Esophagus muscularis mucosa (tissue), 4 donors: ENCODE data around the gene PHC2.

ENCODE experiments used
- EP300 ChIP-seq: sonication (generic); formaldehyde crosslinking; IDR thresholded peaks from one replicate; pipeline ENCODE4 v1.6.1; 2017; ENCODE audit warnings: antibody characterized with exemption
- POLR2A ChIP-seq: fragments of 450-650 bp; IDR thresholded peaks from one replicate; pipeline ENCODE4 v1.6.1; 2017; ENCODE audit warnings: antibody characterized with exemption, moderate library complexity, mild to moderate bottlenecking, low read depth
- POLR2AphosphoS5 ChIP-seq, 2 donors: sonication (generic); formaldehyde crosslinking; IDR thresholded peaks; one replicate each; pipeline ENCODE4 v1.6.1; 2017; ENCODE audit warnings: antibody characterized with exemption in 2 of 2
- TF ChIP-seq, protein P1 (sequence below), 3 experiments: fragments of 200-600 bp in 2 of 3; fragments of 450-650 bp in 1 of 3; sonication (generic) in 2 of 3; IDR thresholded peaks; one replicate each; pipeline ENCODE4 v1.5.1; 2017 to 2019; ENCODE audit warnings: antibody characterized with exemption in 3 of 3, mild to moderate bottlenecking in 2 of 3, moderate library complexity in 1 of 3

DNA sequence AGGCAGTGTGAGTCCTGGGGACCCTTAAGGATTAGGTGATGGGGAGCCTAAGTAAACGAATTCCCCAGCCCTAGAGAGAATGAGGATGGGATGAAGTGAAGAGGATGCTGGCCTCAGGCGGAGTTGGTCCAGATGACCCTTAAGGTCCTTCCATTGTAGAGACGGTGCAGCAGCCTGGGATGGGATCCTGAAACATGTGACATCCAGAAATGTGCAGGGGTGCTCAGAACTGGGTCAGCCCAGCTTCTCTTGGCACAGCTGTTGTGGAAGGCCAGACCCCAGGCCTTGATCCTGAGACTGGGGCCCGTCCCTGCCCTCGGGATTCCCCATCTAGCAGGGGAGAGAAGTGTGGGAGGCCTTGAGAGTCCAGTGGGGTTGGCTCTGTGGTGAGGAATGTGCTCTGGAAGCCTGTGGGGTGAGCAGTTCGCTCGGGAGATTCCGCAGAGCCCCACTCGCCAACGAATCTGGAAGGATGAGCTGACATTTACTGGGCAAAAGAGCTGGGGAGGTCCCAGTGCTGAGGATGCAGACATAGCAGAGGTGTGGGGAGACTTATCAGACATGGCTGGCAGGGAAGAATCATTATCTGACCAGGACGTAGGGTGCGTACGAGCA lies 138.1 kb downstream of the PHC2 start:
- TF ChIP-seq, protein P1, sequence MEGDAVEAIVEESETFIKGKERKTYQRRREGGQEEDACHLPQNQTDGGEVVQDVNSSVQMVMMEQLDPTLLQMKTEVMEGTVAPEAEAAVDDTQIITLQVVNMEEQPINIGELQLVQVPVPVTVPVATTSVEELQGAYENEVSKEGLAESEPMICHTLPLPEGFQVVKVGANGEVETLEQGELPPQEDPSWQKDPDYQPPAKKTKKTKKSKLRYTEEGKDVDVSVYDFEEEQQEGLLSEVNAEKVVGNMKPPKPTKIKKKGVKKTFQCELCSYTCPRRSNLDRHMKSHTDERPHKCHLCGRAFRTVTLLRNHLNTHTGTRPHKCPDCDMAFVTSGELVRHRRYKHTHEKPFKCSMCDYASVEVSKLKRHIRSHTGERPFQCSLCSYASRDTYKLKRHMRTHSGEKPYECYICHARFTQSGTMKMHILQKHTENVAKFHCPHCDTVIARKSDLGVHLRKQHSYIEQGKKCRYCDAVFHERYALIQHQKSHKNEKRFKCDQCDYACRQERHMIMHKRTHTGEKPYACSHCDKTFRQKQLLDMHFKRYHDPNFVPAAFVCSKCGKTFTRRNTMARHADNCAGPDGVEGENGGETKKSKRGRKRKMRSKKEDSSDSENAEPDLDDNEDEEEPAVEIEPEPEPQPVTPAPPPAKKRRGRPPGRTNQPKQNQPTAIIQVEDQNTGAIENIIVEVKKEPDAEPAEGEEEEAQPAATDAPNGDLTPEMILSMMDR (IDR thresholded peaks at IDR 0.05), result no peak
- TF ChIP-seq POLR2AphosphoS5 (IDR thresholded peaks at IDR 0.05), result no peak
- TF ChIP-seq POLR2A, result no peak
- TF ChIP-seq EP300, result no peak
